Measurements from ENCODE around the gene C2CD2L. TPM values are rescaled to one million over a fixed set of nuclear protein-coding genes. Genes with fewer than 3 reads are reported as not detected.

Gene C2CD2L
- total RNA-seq, 1 donor from 2014 or later: 11.1 TPM

- peaks cover 29% of the 10 kb centered on the region for H4K20me1 ChIP-seq (ENCODE audit: insufficient read depth, low read length)
- no peak for TF ChIP-seq CTCF (IDR thresholded peaks at IDR 0.05; ENCODE audit: insufficient read depth, low read depth, low read length)
- no peak for TF ChIP-seq EZH2 (IDR thresholded peaks at IDR 0.05; ENCODE audit: insufficient read depth, low read length)
- Mint-ChIP-seq H3K4me3 (ENCODE audit: unreplicated experiment) (peak overlapping the region; percentile 84), H3K36me3 (ENCODE audit: low read depth, unreplicated experiment) (peaks cover 17% of the 10 kb centered on the region), H3K9me3 (ENCODE audit: unreplicated experiment) (no peaks in the 10 kb centered on the region), H3K4me1 (ENCODE audit: low read depth, unreplicated experiment) (peaks cover 10% of the 10 kb centered on the region), H3K27ac (ENCODE audit: unreplicated experiment) (peak overlapping the region; percentile 51), H3K27me3 (ENCODE audit: low read depth, unreplicated experiment) (no peaks in the 10 kb centered on the region)
- no peaks in the 10 kb centered on the region for H3K9me3 ChIP-seq (ENCODE audit: insufficient read depth, low read depth, low read length)
- no peak overlapping the region for H2AFZ ChIP-seq (ENCODE audit: low read depth, low read length)
- H3K9ac ChIP-seq (ENCODE audit: low read length): peak overlapping the region; percentile 93
- H3K36me3 ChIP-seq (ENCODE audit: insufficient read depth, low read length): peaks cover 19% of the 10 kb centered on the region
- no peak overlapping the region for H3K27ac ChIP-seq (ENCODE audit: low read depth, low read length)
- peak overlapping the region; percentile 79 for H3K4me3 ChIP-seq (ENCODE audit: insufficient read depth, low read depth, low read length)
- FAIRE-seq: no peak
- peaks cover 17% of the 10 kb centered on the region for H3K4me1 ChIP-seq (ENCODE audit: insufficient read depth, low read length)
- H3K4me2 ChIP-seq (ENCODE audit: low read length): peak overlapping the region; percentile 89
- H3K79me2 ChIP-seq (ENCODE audit: insufficient read depth, low read length): peaks cover 38% of the 10 kb centered on the region
- no peaks in the 10 kb centered on the region for H3K27me3 ChIP-seq (ENCODE audit: insufficient read depth, low read length)
- DNase-seq (ENCODE audit: low read depth): peak; percentile 51
These were observed 14.0 kb upstream of the C2CD2L start for GRCh38 chr11:119092880-119093842.

- FAIRE-seq (no peak), DNase-seq (ENCODE audit: low read depth) (peak; percentile 26)
- H3K4me3 Mint-ChIP-seq (ENCODE audit: unreplicated experiment): peak overlapping the region; percentile 92
- H3K36me3 ChIP-seq (ENCODE audit: insufficient read depth, low read length): peaks cover 22% of the 10 kb centered on the region
- no peaks in the 10 kb centered on the region for H3K9me3 Mint-ChIP-seq (ENCODE audit: unreplicated experiment)
- H3K79me2 ChIP-seq (ENCODE audit: insufficient read depth, low read length): peaks cover 38% of the 10 kb centered on the region
- H3K9ac ChIP-seq (ENCODE audit: low read length): peak overlapping the region; percentile 93
- peak overlapping the region; percentile 79 for H3K4me3 ChIP-seq (ENCODE audit: insufficient read depth, low read depth, low read length)
- no peaks in the 10 kb centered on the region for H3K27me3 Mint-ChIP-seq (ENCODE audit: low read depth, unreplicated experiment)
- peaks cover 17% of the 10 kb centered on the region for H3K4me1 ChIP-seq (ENCODE audit: insufficient read depth, low read length)
- peak overlapping the region; percentile 90 for H3K27ac Mint-ChIP-seq (ENCODE audit: unreplicated experiment)
- no peak for TF ChIP-seq EZH2 (IDR thresholded peaks at IDR 0.05; ENCODE audit: insufficient read depth, low read length)
- no peak for TF ChIP-seq CTCF (IDR thresholded peaks at IDR 0.05; ENCODE audit: insufficient read depth, low read depth, low read length)
- H3K27me3 ChIP-seq (ENCODE audit: insufficient read depth, low read length): no peaks in the 10 kb centered on the region
- peak overlapping the region; percentile 89 for H3K4me2 ChIP-seq (ENCODE audit: low read length)
- no peaks in the 10 kb centered on the region for H3K9me3 ChIP-seq (ENCODE audit: insufficient read depth, low read depth, low read length)
- H3K27ac ChIP-seq (ENCODE audit: low read depth, low read length): peak overlapping the region; percentile 75
- H3K36me3 Mint-ChIP-seq (ENCODE audit: low read depth, unreplicated experiment): peaks cover 14% of the 10 kb centered on the region
- peak overlapping the region; percentile 5 for H2AFZ ChIP-seq (ENCODE audit: low read depth, low read length)
- H4K20me1 ChIP-seq (ENCODE audit: insufficient read depth, low read length): peaks cover 29% of the 10 kb centered on the region
- peaks cover 10% of the 10 kb centered on the region for H3K4me1 Mint-ChIP-seq (ENCODE audit: low read depth, unreplicated experiment)
These were observed 13.0 kb upstream of the C2CD2L start for GRCh38 chr11:119093942-119094815.

Measured in astrocyte (in vitro differentiated cells and primary cell).